HepG2 (cell line): ENCODE measurements around the gene GRID1. TPM values are rescaled to one million over a fixed set of nuclear protein-coding genes. Genes with fewer than 3 reads are reported as not detected.

Source experiments
- ATAC-seq: fragments of 200-7000 bp; cut with Tn5 transposase; 3 replicates; pipeline ENCODE4 v1.9.1; 2020; ENCODE audit warnings: mild to moderate bottlenecking, moderate library complexity
- BruUV-seq: library from RNA; stranded (reverse); fragments of 400-500 nt; replicated peaks from 2 replicates; lab custom pipeline; 2021; lab: Mats Ljungman, UMichigan
- CTCF ChIA-PET: fragments of 300-600 bp; formaldehyde crosslinking; extraction: SDS; loops from one replicate; lab custom pipeline; 2021; ENCODE audit warnings: low total read pairs, inconsistent platforms, low intra/inter-chr PET ratio; lab: Yijun Ruan, JAX
- POLR2A ChIA-PET: fragments of 350-600 bp; sonication (Branson Sonifier 250); formaldehyde crosslinking; loops from one replicate; lab custom pipeline; 2020; ENCODE audit warnings: antibody characterized with exemption, inconsistent platforms; lab: Yijun Ruan, JAX
- DNase-seq: peaks from one replicate; pipeline ENCODE4 v3.0.0-alpha.2; 2015; ENCODE audit warnings: low spot score
- FAIRE-seq: peaks from 3 replicates; lab custom pipeline; 2011; peaks lifted over from hg19 to GRCh38; lab: Jason Lieb, UNC
- H2AFZ ChIP-seq: one replicate; pipeline ENCODE4 v1.6.1; 2011; ENCODE audit warnings: low read length, inconsistent platforms
- H3K27ac ChIP-seq: fragments of 300-600 bp; 3 replicates; pipeline ENCODE4 v1.8.0; 2011; ENCODE audit warnings: mixed run types, mild to moderate bottlenecking, mixed read lengths, low read length, inconsistent platforms; ENCODE audit not compliant: insufficient read depth; ENCODE audit errors: extremely low read length
- H3K27me3 ChIP-seq, 2 experiments: fragments of 200-600 bp in 1 of 2; 2 replicates in 1 of 2; 3 replicates in 1 of 2; pipeline versions ENCODE4 v1.6.0 to v1.8.0; 2011; ENCODE audit warnings: low read length in 2 of 2, mild to moderate bottlenecking in 2 of 2, moderate library complexity in 2 of 2, inconsistent platforms in 1 of 2; ENCODE audit not compliant: insufficient read depth in 2 of 2, control insufficient read depth in 1 of 2
- H3K36me3 ChIP-seq, 2 experiments: fragments of 200-600 bp in 1 of 2; replicated peaks in 1 of 2; 2 replicates in 1 of 2; 3 replicates in 1 of 2; pipeline versions ENCODE4 v1.5.1 to v1.8.0; 2011; ENCODE audit warnings: low read length in 2 of 2, inconsistent platforms in 1 of 2; ENCODE audit not compliant: insufficient read depth in 2 of 2, control insufficient read depth in 1 of 2
- H3K4me1 ChIP-seq: 2 replicates; pipeline ENCODE4 v1.5.1; 2012; ENCODE audit warnings: low read length, inconsistent platforms; ENCODE audit not compliant: insufficient read depth
- H3K4me2 ChIP-seq: 2 replicates; pipeline ENCODE4 v1.6.0; 2011; ENCODE audit warnings: low read depth, low read length, inconsistent platforms
- H3K4me3 ChIP-seq, 3 experiments: fragments of 200-600 bp in 1 of 3; sonication (generic), shearing (Covaris generic) in 1 of 3; replicated peaks in 1 of 3; 2 replicates each; pipeline ENCODE4 v1.5.1; 2011 to 2016; ENCODE audit warnings: low read length in 3 of 3, inconsistent platforms in 2 of 3, low read depth in 2 of 3, mild to moderate bottlenecking in 2 of 3, control low read depth in 1 of 3, mixed read lengths in 1 of 3; ENCODE audit not compliant: insufficient read depth in 1 of 3
- H3K79me2 ChIP-seq: one replicate; pipeline ENCODE4 v1.6.1; 2011; ENCODE audit warnings: low read length, inconsistent platforms; ENCODE audit not compliant: insufficient read depth
- H3K9ac ChIP-seq: 2 replicates; pipeline ENCODE4 v1.6.0; 2011; ENCODE audit warnings: mild to moderate bottlenecking, low read depth, low read length, inconsistent platforms; ENCODE audit not compliant: insufficient read depth
- H3K9me3 ChIP-seq: 2 replicates; pipeline ENCODE4 v1.5.1; 2012; ENCODE audit warnings: mild to moderate bottlenecking, low read length
- H4K20me1 ChIP-seq: 2 replicates; pipeline ENCODE4 v1.6.0; 2011; ENCODE audit warnings: inconsistent platforms, mild to moderate bottlenecking, low read length, moderate library complexity; ENCODE audit not compliant: insufficient read depth
- ASH2L ChIP-seq: fragments of 300-600, 200-600 bp; sonication (generic); IDR thresholded peaks from 2 replicates; pipeline ENCODE4 v1.7.0; 2017; ENCODE audit warnings: low read depth, mild to moderate bottlenecking, moderate library complexity, mixed read lengths, low read length; ENCODE audit not compliant: insufficient read length
- DMAP1 ChIP-seq: IDR thresholded peaks from 2 replicates; pipeline ENCODE4 v1.6.1; 2016
- GTF2F1 ChIP-seq: fragments of 150-350 bp; IDR thresholded peaks from 2 replicates; pipeline ENCODE4 v1.6.1; 2014; ENCODE audit warnings: low read length
- NAIF1 ChIP-seq: sonication (generic); formaldehyde crosslinking; IDR thresholded peaks from 2 replicates; pipeline ENCODE4 v1.5.0; 2020; ENCODE audit warnings: mild to moderate bottlenecking, missing genetic modification reagents, borderline replicate concordance
- NFRKB ChIP-seq: fragments of 450-650 bp; IDR thresholded peaks from 2 replicates; pipeline ENCODE4 v1.6.1; 2017
- NR1H2 ChIP-seq: sonication (generic); formaldehyde crosslinking; IDR thresholded peaks from 2 replicates; pipeline ENCODE4 v1.8.1; 2022; ENCODE audit warnings: low read depth, missing genetic modification reagents, borderline replicate concordance
- RFX5 ChIP-seq: IDR thresholded peaks from 2 replicates; pipeline ENCODE4 v1.6.1; 2011; ENCODE audit warnings: low read depth, low read length, improper control_type of control experiment
- ZBTB21 ChIP-seq: sonication (generic); formaldehyde crosslinking; IDR thresholded peaks from 2 replicates; pipeline ENCODE4 v1.4.0; 2020; ENCODE audit warnings: missing genetic modification reagents
- ZBTB8A ChIP-seq: sonication (generic); formaldehyde crosslinking; IDR thresholded peaks from 2 replicates; pipeline ENCODE4 v1.4.0; 2020; ENCODE audit warnings: mild to moderate bottlenecking, low read depth, missing genetic modification reagents, borderline replicate concordance
- ZNF546 ChIP-seq: sonication (generic); formaldehyde crosslinking; conservative IDR thresholded peaks from 2 replicates; pipeline ENCODE4 v1.8.1; 2023; ENCODE audit warnings: mild to moderate bottlenecking, missing genetic modification reagents
- ZNF598 ChIP-seq: sonication (generic); formaldehyde crosslinking; IDR thresholded peaks from 2 replicates; pipeline ENCODE4 v1.5.1; 2020; ENCODE audit warnings: mild to moderate bottlenecking, missing genetic modification reagents, borderline replicate concordance
- ZNF660 ChIP-seq: sonication (generic); formaldehyde crosslinking; IDR thresholded peaks from 2 replicates; pipeline ENCODE4 v1.5.1; 2020; ENCODE audit warnings: mild to moderate bottlenecking, low read depth, missing genetic modification reagents, borderline replicate concordance
- ZNF672 ChIP-seq: sonication (generic); formaldehyde crosslinking; IDR thresholded peaks from 2 replicates; pipeline ENCODE4 v1.8.1; 2022; ENCODE audit warnings: missing genetic modification reagents
- ZNF768 ChIP-seq: sonication (generic); formaldehyde crosslinking; IDR thresholded peaks from 2 replicates; pipeline ENCODE4 v1.4.0; 2020; ENCODE audit warnings: missing genetic modification reagents
- ZSCAN9 ChIP-seq: IDR thresholded peaks from 2 replicates; pipeline ENCODE4 v1.6.1; 2016; ENCODE audit warnings: borderline replicate concordance
- WGBS: methylation state at CpG from one replicate; pipeline ENCODE4 v1.1.6; 2017; ENCODE audit warnings: low lambda C conversion rate; 5-methylcytosine and 5-hydroxymethylcytosine counted together
- in situ Hi-C: cut with HindIII; loops from 2 replicates; pipeline ENCODE4 v1.10.0; 2017; ENCODE audit warnings: low pct_unique_long_range_greater_than_20kb; ENCODE audit not compliant: extremely low pct_ligation_motif_present
- intact Hi-C: fragments of 100-400 bp; cut with micrococcal nuclease; formaldehyde crosslinking; loops from one replicate; pipeline ENCODE4 v1.10.0; 2022; ENCODE audit not compliant: unreplicated experiment
- polyA plus RNA-seq, 8 experiments: library from polyadenylated mRNA; depleted of rRNA in 3 of 8; stranded (reverse) in 7 of 8; unstranded in 1 of 8; fragments of >200 nt; fragmentation: Illumina TruSeq in 4 of 8; extraction: Trizol in 4 of 8; gene quantifications; 2 replicates each; pipeline versions ENCODE4 v1.2.1 to v1.2.3, GENCODE V29; 2011 to 2016; ENCODE audit warnings: low read depth in 4 of 8, missing spikeins in 1 of 8, mixed read lengths in 1 of 8; ENCODE audit not compliant: insufficient read depth in 1 of 8
- total RNA-seq, 5 experiments: library from RNA; depleted of rRNA; stranded (reverse); fragments of >200 nt; fragmentation: Illumina TruSeq; extraction: Trizol; gene quantifications; 2 replicates each; pipeline ENCODE4 v1.2.3, GENCODE V29; 2016; ENCODE audit warnings: low read depth in 1 of 5
- TF ChIP-seq, protein P1 (sequence below): sonication (generic); formaldehyde crosslinking; IDR thresholded peaks from 2 replicates; pipeline ENCODE4 v1.4.0; 2020; ENCODE audit warnings: missing genetic modification reagents, borderline replicate concordance
- TF ChIP-seq, protein P2 (sequence below): sonication (generic); formaldehyde crosslinking; IDR thresholded peaks from 2 replicates; pipeline ENCODE4 v1.4.0; 2020; ENCODE audit warnings: mild to moderate bottlenecking, missing genetic modification reagents, borderline replicate concordance
- TF ChIP-seq, protein P3 (sequence below): sonication (generic); formaldehyde crosslinking; IDR thresholded peaks from 2 replicates; pipeline ENCODE4 v1.8.1; 2023; ENCODE audit warnings: mild to moderate bottlenecking, missing genetic modification reagents, borderline replicate concordance

Gene GRID1
- total and polyA plus RNA-seq, 2 of the 13 experiments (the other 11 are each of a cell fraction or from before 2014, with no cell fraction given) = 0.05 TPM; not detected in 1

DNA sequence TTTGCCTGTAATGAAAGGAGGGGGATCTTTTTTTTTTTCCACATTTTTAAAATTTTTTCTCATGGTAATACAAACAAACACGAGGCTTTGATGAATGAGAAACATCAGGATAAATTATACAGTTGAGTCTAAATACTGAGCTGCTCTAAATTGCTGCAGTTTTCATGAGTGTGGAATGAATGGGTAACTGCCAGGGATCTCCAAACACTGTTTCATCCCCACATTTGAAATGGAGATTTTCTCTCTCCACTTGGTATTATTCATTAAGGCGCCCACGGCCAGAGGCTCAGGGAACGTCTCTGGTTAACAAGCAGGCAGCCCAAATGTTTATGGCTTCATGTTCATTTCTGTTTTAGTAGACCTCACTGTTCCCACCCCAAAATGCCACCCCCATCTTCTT, 717.1 kb downstream of the GRID1 start (continued):
- TF ChIP-seq ZNF660 (CRISPR knock-in tag) (no peak), DMAP1 (no peak), ZBTB21 (CRISPR knock-in tag) (no peak)
- TF ChIP-seq, all 625 proteins: peak for 0

DNA sequence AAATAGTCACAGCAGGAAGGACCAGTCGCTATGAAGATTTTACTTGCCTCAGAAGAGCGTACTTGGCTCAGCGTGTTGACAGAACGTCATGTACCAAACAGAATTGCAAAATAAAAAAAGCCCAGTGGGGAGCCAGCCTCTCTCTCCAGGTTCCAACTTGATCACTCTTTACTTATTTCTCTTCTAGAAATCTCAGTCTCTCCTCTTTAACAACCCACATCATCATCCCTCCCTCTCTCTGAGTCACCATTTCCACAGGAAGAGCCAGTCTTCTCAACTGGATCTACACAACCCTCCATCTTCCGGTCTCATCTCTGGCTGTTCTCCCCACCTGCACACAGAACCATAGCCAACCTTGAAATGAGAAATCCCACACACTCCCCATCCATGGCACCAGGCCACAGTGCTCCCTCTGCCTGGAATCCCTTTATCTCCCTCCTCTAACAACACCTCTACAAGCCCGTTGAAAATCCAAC, 718.3 kb downstream of the GRID1 start:
- Histone ChIP-seq H2AFZ (no peak overlapping the region), H3K9ac (no peak overlapping the region), H3K27ac (no peak overlapping the region), H3K4me2 (no peak overlapping the region), H3K4me1 (0 out of 2 replicates have a peak, but pooled peaks cover under 1% of the 10 kb centered on the region), H3K36me3 (no peaks in the 10 kb centered on the region), H4K20me1 (no peaks in the 10 kb centered on the region), H3K79me2 (no peaks in the 10 kb centered on the region), H3K9me3 (no peaks in the 10 kb centered on the region), H3K4me3 (no peak overlapping the region), H3K27me3 (no peaks in the 10 kb centered on the region)
- POLR2A ChIA-PET = no interaction called here
- no TSS peak for BruUV-seq
- CTCF ChIA-PET = no interaction called here
- ATAC-seq (no peak), FAIRE-seq (no peak), DNase-seq (no peak)
- in situ Hi-C loops (no loop called here), intact Hi-C loops (no loop called here)
- 34% methylated on average over 6 of the region's 6 CpGs for WGBS
- no peak for TF ChIP-seq NFRKB
- TF ChIP-seq ZNF546 (CRISPR knock-in tag) = no peak
- TF ChIP-seq ZNF672 = no peak
- TF ChIP-seq ZBTB8A (CRISPR knock-in tag) = no peak
- no peak for TF ChIP-seq NAIF1
- no peak for TF ChIP-seq ASH2L
- TF ChIP-seq, protein P1, sequence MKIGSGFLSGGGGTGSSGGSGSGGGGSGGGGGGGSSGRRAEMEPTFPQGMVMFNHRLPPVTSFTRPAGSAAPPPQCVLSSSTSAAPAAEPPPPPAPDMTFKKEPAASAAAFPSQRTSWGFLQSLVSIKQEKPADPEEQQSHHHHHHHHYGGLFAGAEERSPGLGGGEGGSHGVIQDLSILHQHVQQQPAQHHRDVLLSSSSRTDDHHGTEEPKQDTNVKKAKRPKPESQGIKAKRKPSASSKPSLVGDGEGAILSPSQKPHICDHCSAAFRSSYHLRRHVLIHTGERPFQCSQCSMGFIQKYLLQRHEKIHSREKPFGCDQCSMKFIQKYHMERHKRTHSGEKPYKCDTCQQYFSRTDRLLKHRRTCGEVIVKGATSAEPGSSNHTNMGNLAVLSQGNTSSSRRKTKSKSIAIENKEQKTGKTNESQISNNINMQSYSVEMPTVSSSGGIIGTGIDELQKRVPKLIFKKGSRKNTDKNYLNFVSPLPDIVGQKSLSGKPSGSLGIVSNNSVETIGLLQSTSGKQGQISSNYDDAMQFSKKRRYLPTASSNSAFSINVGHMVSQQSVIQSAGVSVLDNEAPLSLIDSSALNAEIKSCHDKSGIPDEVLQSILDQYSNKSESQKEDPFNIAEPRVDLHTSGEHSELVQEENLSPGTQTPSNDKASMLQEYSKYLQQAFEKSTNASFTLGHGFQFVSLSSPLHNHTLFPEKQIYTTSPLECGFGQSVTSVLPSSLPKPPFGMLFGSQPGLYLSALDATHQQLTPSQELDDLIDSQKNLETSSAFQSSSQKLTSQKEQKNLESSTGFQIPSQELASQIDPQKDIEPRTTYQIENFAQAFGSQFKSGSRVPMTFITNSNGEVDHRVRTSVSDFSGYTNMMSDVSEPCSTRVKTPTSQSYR (CRISPR knock-in tag) = no peak
- no peak for TF ChIP-seq ZNF768
- TF ChIP-seq, protein P2, sequence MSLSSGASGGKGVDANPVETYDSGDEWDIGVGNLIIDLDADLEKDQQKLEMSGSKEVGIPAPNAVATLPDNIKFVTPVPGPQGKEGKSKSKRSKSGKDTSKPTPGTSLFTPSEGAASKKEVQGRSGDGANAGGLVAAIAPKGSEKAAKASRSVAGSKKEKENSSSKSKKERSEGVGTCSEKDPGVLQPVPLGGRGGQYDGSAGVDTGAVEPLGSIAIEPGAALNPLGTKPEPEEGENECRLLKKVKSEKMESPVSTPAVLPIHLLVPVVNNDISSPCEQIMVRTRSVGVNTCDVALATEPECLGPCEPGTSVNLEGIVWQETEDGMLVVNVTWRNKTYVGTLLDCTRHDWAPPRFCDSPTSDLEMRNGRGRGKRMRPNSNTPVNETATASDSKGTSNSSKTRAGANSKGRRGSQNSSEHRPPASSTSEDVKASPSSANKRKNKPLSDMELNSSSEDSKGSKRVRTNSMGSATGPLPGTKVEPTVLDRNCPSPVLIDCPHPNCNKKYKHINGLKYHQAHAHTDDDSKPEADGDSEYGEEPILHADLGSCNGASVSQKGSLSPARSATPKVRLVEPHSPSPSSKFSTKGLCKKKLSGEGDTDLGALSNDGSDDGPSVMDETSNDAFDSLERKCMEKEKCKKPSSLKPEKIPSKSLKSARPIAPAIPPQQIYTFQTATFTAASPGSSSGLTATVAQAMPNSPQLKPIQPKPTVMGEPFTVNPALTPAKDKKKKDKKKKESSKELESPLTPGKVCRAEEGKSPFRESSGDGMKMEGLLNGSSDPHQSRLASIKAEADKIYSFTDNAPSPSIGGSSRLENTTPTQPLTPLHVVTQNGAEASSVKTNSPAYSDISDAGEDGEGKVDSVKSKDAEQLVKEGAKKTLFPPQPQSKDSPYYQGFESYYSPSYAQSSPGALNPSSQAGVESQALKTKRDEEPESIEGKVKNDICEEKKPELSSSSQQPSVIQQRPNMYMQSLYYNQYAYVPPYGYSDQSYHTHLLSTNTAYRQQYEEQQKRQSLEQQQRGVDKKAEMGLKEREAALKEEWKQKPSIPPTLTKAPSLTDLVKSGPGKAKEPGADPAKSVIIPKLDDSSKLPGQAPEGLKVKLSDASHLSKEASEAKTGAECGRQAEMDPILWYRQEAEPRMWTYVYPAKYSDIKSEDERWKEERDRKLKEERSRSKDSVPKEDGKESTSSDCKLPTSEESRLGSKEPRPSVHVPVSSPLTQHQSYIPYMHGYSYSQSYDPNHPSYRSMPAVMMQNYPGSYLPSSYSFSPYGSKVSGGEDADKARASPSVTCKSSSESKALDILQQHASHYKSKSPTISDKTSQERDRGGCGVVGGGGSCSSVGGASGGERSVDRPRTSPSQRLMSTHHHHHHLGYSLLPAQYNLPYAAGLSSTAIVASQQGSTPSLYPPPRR = no peak
- TF ChIP-seq, protein P3, sequence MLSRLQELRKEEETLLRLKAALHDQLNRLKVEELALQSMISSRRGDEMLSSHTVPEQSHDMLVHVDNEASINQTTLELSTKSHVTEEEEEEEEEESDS (CRISPR knock-in tag) = no peak
- no peak for TF ChIP-seq GTF2F1
- no peak for TF ChIP-seq ZNF598 (CRISPR knock-in tag)
- TF ChIP-seq RFX5 = no peak
- TF ChIP-seq NR1H2 = no peak
- TF ChIP-seq ZSCAN9 (CRISPR knock-in tag) = no peak
